Ecto neural progenitor cell (in vitro differentiated cells): Measurements from ENCODE around the gene PCBD2.
A peak's percentile ranks its signal among the peaks of the same experiment; 100 is the strongest.
"Not testable (repeated sequence)": the region's sequence is repeated elsewhere in the genome, so short reads cannot be mapped to it uniquely, and the experiment has no call there.

ENCODE experiments used
- DNase-seq: peaks from one replicate; pipeline ENCODE4 v3.0.0-alpha.2; 2018; ENCODE audit warnings: low spot score

PCBD2 gene

GRCh38 chr5:134904610-134905245 lies at the start of gene PCBD2:
Gene PCBD2 (plus strand): TSS chr5:134905131. CDS start chr5:134905140, 9 bp downstream.
- peak; percentile 95 for DNase-seq

GRCh38 chr5:134856465-134856864 lies 48.5 kb upstream of the PCBD2 start:
- not testable (repeated sequence) for DNase-seq

- DNase-seq = no peak
These were observed 47.5 kb upstream of the PCBD2 start for GRCh38 chr5:134857401-134857800.

GRCh38 chr5:134864707-134865106 lies 40.2 kb upstream of the PCBD2 start:
- no peak for DNase-seq

- DNase-seq = no peak
These were observed 31.4 kb upstream of the PCBD2 start for GRCh38 chr5:134873494-134873893.

- DNase-seq = peak; percentile 94
These were observed 30.7 kb upstream of the PCBD2 start, which contains the start of gene TXNDC15 for GRCh38 chr5:134873987-134874830. Gene TXNDC15 (plus strand): TSS chr5:134874371. CDS start chr5:134874428, 57 bp downstream.

- peak; percentile 54 for DNase-seq
These were observed 29.9 kb upstream of the PCBD2 start for GRCh38 chr5:134874831-134875655.

GRCh38 chr5:134877159-134877558 lies 27.8 kb upstream of the PCBD2 start:
- DNase-seq = no peak

- no peak for DNase-seq
These were observed 26.5 kb upstream of the PCBD2 start for GRCh38 chr5:134878403-134878802.

- DNase-seq = no peak
These were observed 25.5 kb upstream of the PCBD2 start for GRCh38 chr5:134879456-134879855.

GRCh38 chr5:134880937-134881336 lies 24.0 kb upstream of the PCBD2 start:
- not testable (repeated sequence) for DNase-seq

GRCh38 chr5:134881711-134882110 lies 23.2 kb upstream of the PCBD2 start:
- not testable (repeated sequence) for DNase-seq

GRCh38 chr5:134887593-134888159 lies 17.3 kb upstream of the PCBD2 start:
- no peak for DNase-seq

- DNase-seq = no peak
These were observed 15.6 kb upstream of the PCBD2 start for GRCh38 chr5:134889335-134889734.

GRCh38 chr5:134891473-134891872 lies 13.5 kb upstream of the PCBD2 start:
- no peak for DNase-seq

- no peak for DNase-seq
These were observed 12.6 kb upstream of the PCBD2 start for GRCh38 chr5:134892282-134892681.

- DNase-seq = no peak
These were observed 12.0 kb upstream of the PCBD2 start for GRCh38 chr5:134892926-134893325.

GRCh38 chr5:134893748-134894505 lies 11.0 kb upstream of the PCBD2 start:
- no peak for DNase-seq

GRCh38 chr5:134902071-134902801 lies 2.7 kb upstream of the PCBD2 start:
- DNase-seq = no peak

- no peak for DNase-seq
These were observed 490 bp downstream of the PCBD2 start for GRCh38 chr5:134905246-134905996.
